OCI-LY1 (cell line): ENCODE measurements around the gene CPA4.

Experiments used
- H2AFZ ChIP-seq: fragments of 200-600 bp; sonication (generic), shearing (Covaris generic); 2 replicates; pipeline ENCODE4 v1.6.0; 2014; ENCODE audit warnings: antibody characterized with exemption, mild to moderate bottlenecking, low read length
- H3F3A ChIP-seq: fragments of 200-600 bp; sonication (generic), shearing (Covaris generic); 2 replicates; pipeline ENCODE4 v1.6.0; 2014; ENCODE audit warnings: mild to moderate bottlenecking, antibody characterized with exemption, low read length, moderate library complexity; ENCODE audit not compliant: insufficient read depth
- H3K27ac ChIP-seq: fragments of 200-600 bp; sonication (generic); 2 replicates; pipeline ENCODE4 v1.5.1; 2014; ENCODE audit warnings: low read length, mixed run types, mild to moderate bottlenecking, low read depth; ENCODE audit not compliant: poor library complexity, severe bottlenecking
- H3K27me3 ChIP-seq: fragments of 200-600 bp; sonication (generic); 2 replicates; pipeline ENCODE4 v1.6.0; 2014; ENCODE audit warnings: antibody characterized with exemption, mild to moderate bottlenecking, low read length, moderate library complexity; ENCODE audit not compliant: insufficient read depth
- H3K36me3 ChIP-seq: fragments of 200-600 bp; sonication (generic); 2 replicates; pipeline ENCODE4 v1.6.1; 2014; ENCODE audit warnings: mild to moderate bottlenecking, antibody characterized with exemption, low read length, moderate library complexity, mixed read lengths; ENCODE audit not compliant: insufficient read depth
- H3K4me1 ChIP-seq: fragments of 200-600 bp; sonication (generic); 2 replicates; pipeline ENCODE4 v1.5.1; 2014; ENCODE audit warnings: mild to moderate bottlenecking, low read length, moderate library complexity; ENCODE audit not compliant: insufficient read depth, severe bottlenecking
- H3K4me2 ChIP-seq: fragments of 200-600 bp; sonication (generic), shearing (Covaris generic); 2 replicates; pipeline ENCODE4 v1.6.1; 2014; ENCODE audit warnings: low read length
- H3K4me3 ChIP-seq: fragments of 200-600 bp; sonication (generic); 2 replicates; pipeline ENCODE4 v1.5.1; 2014; ENCODE audit warnings: low read length, low read depth, mild to moderate bottlenecking, mixed read lengths; ENCODE audit not compliant: poor library complexity, severe bottlenecking
- H3K79me2 ChIP-seq: fragments of 200-600 bp; shearing (Covaris generic); 2 replicates; pipeline ENCODE4 v1.6.1; 2016; ENCODE audit warnings: mixed run types, low read length, mixed read lengths; ENCODE audit not compliant: insufficient read depth
- H3K9ac ChIP-seq: fragments of 200-600 bp; sonication (generic), shearing (Covaris generic); 2 replicates; pipeline ENCODE4 v1.6.1; 2014; ENCODE audit warnings: mild to moderate bottlenecking, low read length, mixed read lengths
- H3K9me2 ChIP-seq: fragments of 200-600 bp; sonication (generic), shearing (Covaris generic); 2 replicates; pipeline ENCODE4 v1.6.1; 2014; ENCODE audit warnings: low read depth, mild to moderate bottlenecking, low read length, mixed read lengths
- H3K9me3 ChIP-seq: fragments of 200-600 bp; shearing (Covaris generic); 2 replicates; pipeline ENCODE4 v1.6.1; 2014; ENCODE audit warnings: low read length, mixed read lengths
- H4K20me1 ChIP-seq: fragments of 200-600 bp; sonication (generic), shearing (Covaris generic); 2 replicates; pipeline ENCODE4 v1.6.0; 2016; ENCODE audit warnings: mild to moderate bottlenecking, low read length; ENCODE audit not compliant: insufficient read depth
- CTCF ChIP-seq: fragments of 200-600 bp; sonication (generic), shearing (Covaris generic); IDR thresholded peaks from 2 replicates; pipeline ENCODE4 v1.5.1; 2017; ENCODE audit warnings: mild to moderate bottlenecking, antibody characterized with exemption, low read length, moderate library complexity, mixed read lengths
- EZH2 ChIP-seq: fragments of 200-600 bp; sonication (generic), shearing (Covaris generic); IDR thresholded peaks from 2 replicates; pipeline ENCODE4 v1.8.0; 2017; ENCODE audit warnings: borderline replicate concordance, mixed run types, mild to moderate bottlenecking, antibody characterized with exemption, low read length, moderate library complexity, mixed read lengths

CPA4 gene

GRCh38 chr7:130346177-130346905, 53.4 kb downstream of the CPA4 start:
- H3K27me3 ChIP-seq = no peaks in the 10 kb centered on the region

GRCh38 chr7:130346941-130347340, 54.0 kb downstream of the CPA4 start:
- Histone ChIP-seq H3K27me3 (no peaks in the 10 kb centered on the region), H3K9me2 (no peaks in the 10 kb centered on the region), H2AFZ (no peak overlapping the region)

More at GRCh38 chr7:130346177-130346905, 53.4 kb downstream of the CPA4 start:
- Histone ChIP-seq H3K27ac (no peak overlapping the region), H3K9me2 (no peaks in the 10 kb centered on the region), H3K9ac (no peak overlapping the region), H4K20me1 (no peaks in the 10 kb centered on the region), H3K79me2 (no peaks in the 10 kb centered on the region), H3K4me3 (no peak overlapping the region), H3K36me3 (no peaks in the 10 kb centered on the region; the same call in 1 of the 2 replicates), H3K9me3 (no peaks in the 10 kb centered on the region; the same call in 1 of the 2 replicates), H3K4me1 (peaks cover 17% of the 10 kb centered on the region), H2AFZ (no peak overlapping the region), H3K4me2 (no peak overlapping the region), H3F3A (no peaks in the 10 kb centered on the region)
- TF ChIP-seq CTCF (no peak), EZH2 (no peak)

DNA sequence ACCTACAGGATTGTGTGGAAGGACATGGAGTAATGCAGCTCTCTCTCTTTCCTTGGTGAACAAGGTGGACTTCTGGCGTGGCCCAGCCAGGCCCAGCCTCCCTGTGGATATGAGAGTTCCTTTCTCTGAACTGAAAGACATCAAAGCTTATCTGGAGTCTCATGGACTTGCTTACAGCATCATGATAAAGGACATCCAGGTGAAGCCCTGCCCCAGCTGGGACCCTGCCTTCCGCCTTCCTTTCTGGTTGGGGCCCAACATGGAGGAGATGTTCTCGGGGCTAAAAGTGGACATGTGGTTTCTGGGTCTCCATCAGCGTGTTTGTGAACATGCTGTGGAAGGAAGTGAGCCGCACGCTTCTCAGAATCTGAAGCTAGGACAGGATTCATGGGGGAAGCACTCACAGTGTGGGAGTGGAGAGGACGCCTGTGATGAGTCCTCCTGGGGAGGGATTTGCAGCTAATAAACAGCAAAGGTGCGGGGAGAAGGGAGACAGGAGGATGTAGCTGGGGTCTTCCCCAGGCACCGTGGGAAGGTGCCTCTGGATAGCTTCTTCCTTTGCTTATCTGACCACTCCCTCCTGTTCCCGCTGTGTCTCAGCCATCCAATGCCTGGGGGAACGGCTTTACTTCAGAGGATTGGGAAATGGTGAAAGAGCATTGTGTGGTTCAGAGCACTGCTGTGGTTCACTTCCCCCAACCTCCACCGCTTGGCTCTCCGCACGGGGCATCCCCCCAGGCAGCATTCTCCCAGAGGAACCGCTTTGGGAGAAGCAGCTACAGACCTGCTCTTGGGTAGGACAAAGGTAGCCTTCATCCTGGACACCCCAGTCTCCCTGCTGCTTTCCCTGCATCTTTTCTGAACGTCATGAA, 57.2 kb downstream of the CPA4 start:
- H3K27ac ChIP-seq = peak overlapping the region; percentile 57

More at GRCh38 chr7:130346941-130347340, 54.0 kb downstream of the CPA4 start:
- Histone ChIP-seq H3K27ac (no peak overlapping the region), H3K4me2 (no peak overlapping the region), H3K9me3 (no peaks in the 10 kb centered on the region), H4K20me1 (no peaks in the 10 kb centered on the region), H3K4me1 (peaks cover 23% of the 10 kb centered on the region), H3F3A (no peaks in the 10 kb centered on the region), H3K79me2 (no peaks in the 10 kb centered on the region), H3K4me3 (no peak overlapping the region), H3K36me3 (no peaks in the 10 kb centered on the region; the same call in 1 of the 2 replicates), H3K9ac (no peak overlapping the region)
- TF ChIP-seq CTCF (no peak), EZH2 (no peak)

More for the DNA sequence above, 57.2 kb downstream of the CPA4 start:
- H3K9ac ChIP-seq = peak overlapping the region; percentile 38; the same call in 1 of the 2 replicates
- no peak overlapping the region for H2AFZ ChIP-seq
- no peaks in the 10 kb centered on the region for H3K36me3 ChIP-seq
- H4K20me1 ChIP-seq = no peaks in the 10 kb centered on the region
- H3F3A ChIP-seq = no peaks in the 10 kb centered on the region
- H3K9me2 ChIP-seq = no peaks in the 10 kb centered on the region
- TF ChIP-seq CTCF (no peak), EZH2 (no peak)
- H3K27me3 ChIP-seq = no peaks in the 10 kb centered on the region
- H3K9me3 ChIP-seq = no peaks in the 10 kb centered on the region
- H3K79me2 ChIP-seq = no peaks in the 10 kb centered on the region
- no peak overlapping the region for H3K4me3 ChIP-seq
- H3K4me2 ChIP-seq = peak overlapping the region; percentile 42
- H3K4me1 ChIP-seq = peaks cover 45% of the 10 kb centered on the region
